ENCODE measurements around the gene UBL3. TPM values are rescaled to one million over a fixed set of nuclear protein-coding genes. Genes with fewer than 3 reads are reported as not detected.

UBL3 gene
- total and polyA plus RNA-seq, 10 of the 15 experiments (the other 5 are each of a cell fraction or from before 2014, with no cell fraction given): 5.5 to 13.7 (median 10.6) TPM

- RAD21 ChIA-PET (ENCODE audit: unreplicated experiment): interaction anchor here (0.6 kb wide), 1 partner anchor 68 kb away, joined by 3 read pairs; no protein-coding TSS in a partner anchor
- Histone ChIP-seq H3K27me3 (replicated peaks in 1 of 2; ENCODE audit: control insufficient read depth in 2 of 2, insufficient read depth in 2 of 2, low read length in 1 of 2) (peaks cover 0 to 2% of the 10 kb centered on the region in 2 experiments; a peak in 2 of 4 replicates), H3K4me1 (ENCODE audit: control insufficient read depth, insufficient read depth, low read length) (no peaks in the 10 kb centered on the region), H3K4me2 (ENCODE audit: control insufficient read depth, insufficient read depth) (no peak overlapping the region), H3K9ac (ENCODE audit: control insufficient read depth, insufficient read depth, low read length) (no peak overlapping the region), H3K27ac (ENCODE audit: control insufficient read depth, insufficient read depth) (no peak overlapping the region), H2AFZ (ENCODE audit: control insufficient read depth, low read depth, low read length) (no peak overlapping the region), H3K4me3 (no peak overlapping the region), H3K9me3 (replicated peaks; ENCODE audit: control insufficient read depth, insufficient read depth, low read length) (no peaks in the 10 kb centered on the region), H4K20me1 (ENCODE audit: control insufficient read depth, insufficient read depth) (no peaks in the 10 kb centered on the region), H3K79me2 (ENCODE audit: control insufficient read depth, insufficient read depth, low read length) (no peaks in the 10 kb centered on the region), H3K36me3 (ENCODE audit: control insufficient read depth in 2 of 2, insufficient read depth in 2 of 2, low read length in 1 of 2) (no peaks in the 10 kb centered on the region)
- TF ChIP-seq, protein P1, sequence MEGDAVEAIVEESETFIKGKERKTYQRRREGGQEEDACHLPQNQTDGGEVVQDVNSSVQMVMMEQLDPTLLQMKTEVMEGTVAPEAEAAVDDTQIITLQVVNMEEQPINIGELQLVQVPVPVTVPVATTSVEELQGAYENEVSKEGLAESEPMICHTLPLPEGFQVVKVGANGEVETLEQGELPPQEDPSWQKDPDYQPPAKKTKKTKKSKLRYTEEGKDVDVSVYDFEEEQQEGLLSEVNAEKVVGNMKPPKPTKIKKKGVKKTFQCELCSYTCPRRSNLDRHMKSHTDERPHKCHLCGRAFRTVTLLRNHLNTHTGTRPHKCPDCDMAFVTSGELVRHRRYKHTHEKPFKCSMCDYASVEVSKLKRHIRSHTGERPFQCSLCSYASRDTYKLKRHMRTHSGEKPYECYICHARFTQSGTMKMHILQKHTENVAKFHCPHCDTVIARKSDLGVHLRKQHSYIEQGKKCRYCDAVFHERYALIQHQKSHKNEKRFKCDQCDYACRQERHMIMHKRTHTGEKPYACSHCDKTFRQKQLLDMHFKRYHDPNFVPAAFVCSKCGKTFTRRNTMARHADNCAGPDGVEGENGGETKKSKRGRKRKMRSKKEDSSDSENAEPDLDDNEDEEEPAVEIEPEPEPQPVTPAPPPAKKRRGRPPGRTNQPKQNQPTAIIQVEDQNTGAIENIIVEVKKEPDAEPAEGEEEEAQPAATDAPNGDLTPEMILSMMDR (IDR thresholded peaks at IDR 0.05 in 2 of 3, conservative IDR thresholded peaks at IDR 0.05 in 1 of 3; ENCODE audit: control insufficient read depth in 2 of 3, extremely low read depth in 1 of 3, insufficient read depth in 1 of 3, low read depth in 3 of 3, low read length in 3 of 3): no peak
- TF ChIP-seq NRF1 (conservative IDR thresholded peaks at IDR 0.05; ENCODE audit: low read depth, low read length): no peak
- TF ChIP-seq FOXM1 (IDR thresholded peaks at IDR 0.05; ENCODE audit: low read depth, low read length): no peak
- TF ChIP-seq MTA2 (IDR thresholded peaks at IDR 0.05; ENCODE audit: low read depth): no peak
- no peak for TF ChIP-seq RUNX3 (IDR thresholded peaks at IDR 0.05; ENCODE audit: low read length)
- TF ChIP-seq IKZF1 (conservative IDR thresholded peaks at IDR 0.05): no peak
- no peak for TF ChIP-seq CBX3 (IDR thresholded peaks at IDR 0.05; ENCODE audit: borderline replicate concordance, low read depth)
- TF ChIP-seq EGR1 (IDR thresholded peaks at IDR 0.05; ENCODE audit: borderline replicate concordance in 1 of 2, low read depth in 2 of 2, low read length in 2 of 2): no peak
- no peak for TF ChIP-seq POLR2AphosphoS5 (IDR thresholded peaks at IDR 0.05; ENCODE audit: low read length)
- no peak for TF ChIP-seq RCOR1 (conservative IDR thresholded peaks at IDR 0.05; ENCODE audit: low read depth, low read length)
- no peak for TF ChIP-seq ELK1 (IDR thresholded peaks at IDR 0.05; ENCODE audit: low read depth, low read length)
- no peak for TF ChIP-seq RBBP5 (conservative IDR thresholded peaks at IDR 0.05)
- TF ChIP-seq MXI1 (IDR thresholded peaks at IDR 0.05; ENCODE audit: low read depth, low read length): no peak
- TF ChIP-seq GABPA (IDR thresholded peaks at IDR 0.05; ENCODE audit: low read depth): no peak
- TF ChIP-seq STAT3 (IDR thresholded peaks at IDR 0.05; ENCODE audit: low read depth, low read length): no peak
- SMC1A ChIA-PET (ENCODE audit: uncharacterized antibody, unreplicated experiment): no interaction called here
- intact Hi-C loops (cut with micrococcal nuclease; ENCODE audit: unreplicated experiment) (no loop called here), in situ Hi-C loops (cut with MboI) (no loop called here)
- CTCF ChIA-PET: interaction anchor here (1.3 to 1.5 kb wide), 3 partner anchors 9 to 45 kb away, joined by 3 to 6 read pairs (median 4); no protein-coding TSS in a partner anchor
- FAIRE-seq: no peak
- ATAC-seq: no peak
- no TSS peak for BruUV-seq (replicated peaks)
- POLR2A ChIA-PET: no interaction called here
- DNase-seq (ENCODE audit: low read depth, low spot score): no peak
- 37% methylated on average over 6 of the region's 6 CpGs for WGBS (ENCODE audit: insufficient coverage, insufficient replicate concordance, low lambda C conversion rate, missing lambda C conversion rate)
Observed at GRCh38 chr13:29877456-29878078, 27.1 kb upstream of the UBL3 start.
